GM23248 (cell line): Measurements from ENCODE around the gene CCDC88C.

Experiments used
- EZH2 ChIP-seq: fragments of 200-600 bp; sonication (generic); IDR thresholded peaks from 2 replicates; pipeline ENCODE4 v1.6.1; 2018; ENCODE audit warnings: antibody characterized with exemption, mild to moderate bottlenecking; ENCODE audit not compliant: insufficient read depth, poor library complexity, severe bottlenecking
- EZH2phosphoT487 ChIP-seq: fragments of 200-600 bp; sonication (generic); IDR thresholded peaks from 2 replicates; pipeline ENCODE4 v1.6.1; 2018; ENCODE audit warnings: antibody characterized with exemption, moderate library complexity, mild to moderate bottlenecking, low read depth; ENCODE audit not compliant: insufficient read depth

DNA sequence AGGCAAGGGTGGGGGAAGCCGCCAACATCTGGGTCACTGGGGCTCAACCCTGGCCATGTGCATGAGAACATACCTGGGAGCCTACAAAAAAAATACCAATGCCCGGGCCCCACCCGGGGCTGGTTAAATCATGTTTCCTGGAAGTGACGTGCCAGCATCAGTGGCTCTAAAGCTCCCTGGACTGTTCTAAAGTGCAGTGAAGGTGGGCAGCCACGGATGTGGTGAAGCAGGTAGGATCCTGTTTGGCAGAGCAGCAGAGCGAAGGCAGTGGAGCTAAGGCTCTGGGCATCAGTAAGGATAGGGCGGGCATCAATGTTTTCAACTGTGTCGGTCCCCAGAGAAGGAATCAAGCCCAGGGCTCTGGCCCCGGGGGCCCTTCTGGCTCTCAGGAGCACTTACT lies 172.6 kb downstream of the CCDC88C start:
- no peak for TF ChIP-seq EZH2
- TF ChIP-seq EZH2phosphoT487 = no peak
